GM23248 (cell line): ENCODE results near the gene SOD3.

Experiments used
- EZH2 ChIP-seq: fragments of 200-600 bp; sonication (generic); IDR thresholded peaks from 2 replicates; pipeline ENCODE4 v1.6.1; 2018; ENCODE audit warnings: antibody characterized with exemption, mild to moderate bottlenecking; ENCODE audit not compliant: insufficient read depth, poor library complexity, severe bottlenecking
- EZH2phosphoT487 ChIP-seq: fragments of 200-600 bp; sonication (generic); IDR thresholded peaks from 2 replicates; pipeline ENCODE4 v1.6.1; 2018; ENCODE audit warnings: antibody characterized with exemption, moderate library complexity, mild to moderate bottlenecking, low read depth; ENCODE audit not compliant: insufficient read depth

DNA sequence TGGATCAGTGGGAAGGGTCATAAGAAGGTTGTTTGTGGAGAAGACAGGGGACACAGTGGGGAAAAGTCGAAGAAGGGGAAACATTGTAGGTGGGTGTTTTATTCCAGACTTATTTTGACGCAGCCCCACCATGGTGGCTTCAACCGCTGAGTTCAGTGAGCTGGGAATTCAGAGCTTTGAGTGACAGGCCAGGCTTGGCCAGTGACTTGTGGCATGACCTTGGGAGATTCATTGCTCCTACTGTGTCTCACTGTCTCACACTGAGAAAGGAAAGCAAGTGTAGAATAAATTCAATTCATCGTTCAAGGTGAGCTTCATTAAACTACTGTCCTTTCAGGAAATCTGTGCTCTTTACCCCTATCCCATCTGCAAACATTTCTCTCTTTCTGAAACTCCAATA, 47.4 kb upstream of the SOD3 start:
- TF ChIP-seq EZH2phosphoT487 (no peak), EZH2 (no peak)
